CD4-positive, CD25-positive, alpha-beta regulatory T cell (primary cell): Measurements from ENCODE around the gene COPZ2. TPM values are rescaled to one million over a fixed set of nuclear protein-coding genes. Genes with fewer than 3 reads are reported as not detected.
A peak's percentile ranks its signal among the peaks of the same experiment; 100 is the strongest.

Experiments
- ATAC-seq, 2 donors: fragments of 150-1000 bp; cut with Tn5 transposase; one replicate each; pipeline ENCODE4 v1.10.0; 2021; ENCODE audit warnings: low read depth in 2 of 2, moderate number of reproducible peaks in 2 of 2, moderate library complexity in 1 of 2
- DNase-seq, 3 donors: peaks; one replicate each; pipeline versions ENCODE4 v3.0.0 to v3.0.0-alpha.2; 2012 to 2022; ENCODE audit warnings: mixed read lengths in 1 of 3
- H3K27ac ChIP-seq: one replicate; pipeline ENCODE4 v1.7.0; 2013; ENCODE audit warnings: mild to moderate bottlenecking, low read length; ENCODE audit not compliant: insufficient read depth, poor library complexity, severe bottlenecking
- H3K27me3 ChIP-seq: one replicate; pipeline ENCODE4 v1.7.0; 2013; ENCODE audit warnings: low read length; ENCODE audit not compliant: control insufficient read depth, insufficient read depth
- H3K36me3 ChIP-seq: one replicate; pipeline ENCODE4 v1.7.0; 2013; ENCODE audit warnings: mild to moderate bottlenecking, low read length, moderate library complexity; ENCODE audit not compliant: control insufficient read depth, insufficient read depth
- H3K4me1 ChIP-seq: 2 replicates; pipeline ENCODE4 v1.7.0; 2013; ENCODE audit warnings: mild to moderate bottlenecking, low read length; ENCODE audit not compliant: insufficient read depth, control insufficient read depth, poor library complexity, severe bottlenecking
- H3K4me3 ChIP-seq: one replicate; pipeline ENCODE4 v1.7.0; 2013; ENCODE audit warnings: low read depth, mild to moderate bottlenecking, low read length, moderate library complexity
- H3K9me3 ChIP-seq, 2 experiments: 1 replicate in 1 of 2; 2 replicates in 1 of 2; pipeline ENCODE4 v1.7.0; 2013; ENCODE audit warnings: low read length in 2 of 2, mild to moderate bottlenecking in 1 of 2, moderate library complexity in 1 of 2; ENCODE audit not compliant: control insufficient read depth in 2 of 2
- H3K27ac Mint-ChIP-seq, 3 donors: one replicate each; pipeline ENCODE4 v1.8.0; 2020 to 2022; ENCODE audit warnings: mild to moderate bottlenecking in 3 of 3, mixed read lengths in 3 of 3, moderate library complexity in 2 of 3
- H3K27me3 Mint-ChIP-seq: one replicate; pipeline ENCODE4 v1.8.0; 2022; ENCODE audit warnings: mild to moderate bottlenecking, mixed read lengths
- H3K36me3 Mint-ChIP-seq: one replicate; pipeline ENCODE4 v1.8.0; 2020; ENCODE audit warnings: mixed read lengths
- H3K4me1 Mint-ChIP-seq, 4 donors: one replicate each; pipeline ENCODE4 v1.8.0; 2020 to 2022; ENCODE audit warnings: mixed read lengths in 4 of 4, mild to moderate bottlenecking in 1 of 4
- H3K4me3 Mint-ChIP-seq, 4 donors: one replicate each; pipeline ENCODE4 v1.8.0; 2020 to 2022; ENCODE audit warnings: mild to moderate bottlenecking in 4 of 4, mixed read lengths in 4 of 4, moderate library complexity in 3 of 4
- H3K9me3 Mint-ChIP-seq, 7 donors: one replicate each; pipeline ENCODE4 v1.8.0; 2020 to 2022; ENCODE audit warnings: mixed read lengths in 7 of 7, mild to moderate bottlenecking in 3 of 7, moderate library complexity in 2 of 7
- polyA plus RNA-seq, 4 donors: library from polyadenylated mRNA; unstranded; fragments of 300-500 nt; fragmentation: Illumina TruSeq; gene quantifications; one replicate each; pipeline ENCODE4 v1.2.3, GENCODE V29; 2021
- total RNA-seq: library from RNA; stranded (reverse); gene quantifications from one replicate; pipeline ENCODE4 v1.2.3, GENCODE V29; 2022

COPZ2 gene
- total and polyA plus RNA-seq, 5 donors from 2014 or later: 0.55 to 4.1 (median 1.8) TPM

GRCh38 chr17:47978324-47978723 is 59.3 kb downstream of the COPZ2 start:
- no peaks in the 10 kb centered on the region for H3K9me3 Mint-ChIP-seq
- peak; percentile 16 to 64 (median 38) for DNase-seq
- Histone ChIP-seq H3K27ac (no peak overlapping the region), H3K36me3 (peaks cover 77% of the 10 kb centered on the region), H3K9me3 (no peaks in the 10 kb centered on the region), H3K4me3 (no peak overlapping the region), H3K4me1 (no peaks in the 10 kb centered on the region), H3K27me3 (no peaks in the 10 kb centered on the region)
- peaks cover 46% of the 10 kb centered on the region for H3K36me3 Mint-ChIP-seq
- no peak overlapping the region for H3K4me3 Mint-ChIP-seq
- ATAC-seq: peak; percentile 38 to 53
- H3K27me3 Mint-ChIP-seq: no peaks in the 10 kb centered on the region
- H3K27ac Mint-ChIP-seq: no peak overlapping the region
- peaks cover 0 to 14% (median 7%) of the 10 kb centered on the region in 4 donors for H3K4me1 Mint-ChIP-seq

Other genes with a start within 250 kb of the COPZ2 start
- gene OSBPL7, start 216.0 kb downstream of the COPZ2 start, total RNA-seq: 46.1 TPM
- gene OSBPL7, start 216.0 kb downstream of the COPZ2 start, polyA plus RNA-seq: 1 to 10 TPM; 2.1 to 5.1 (median 3.4) TPM
- gene MRPL10, start 206.3 kb downstream of the COPZ2 start, total RNA-seq: 40.8 TPM
- gene MRPL10, start 206.3 kb downstream of the COPZ2 start, polyA plus RNA-seq: 10 to 100 TPM; 47.2 to 58.8 (median 54.2) TPM
- 0.20 TPM for gene LRRC46, start 206.1 kb downstream of the COPZ2 start, total RNA-seq
- under 1 TPM; 0.11 to 0.48 (median 0.21) TPM for gene LRRC46, start 206.1 kb downstream of the COPZ2 start, polyA plus RNA-seq
- 24.4 TPM for gene SCRN2, start 196.5 kb downstream of the COPZ2 start, total RNA-seq
- gene SCRN2, start 196.5 kb downstream of the COPZ2 start, polyA plus RNA-seq: 10 to 100 TPM; 15.9 to 30.9 (median 21.2) TPM
- gene SP6, start 186.6 kb downstream of the COPZ2 start, total RNA-seq: 0.17 TPM
- gene SP6, start 186.6 kb downstream of the COPZ2 start, polyA plus RNA-seq: not detected
- gene SP2, start 141.6 kb downstream of the COPZ2 start, total RNA-seq: 35.0 TPM
- 1 to 10 TPM; 6.2 to 7.5 (median 6.6) TPM for gene SP2, start 141.6 kb downstream of the COPZ2 start, polyA plus RNA-seq
- gene PNPO, start 96.2 kb downstream of the COPZ2 start, total RNA-seq: 7.8 TPM
- 10 to 100 TPM; 18.3 to 25.5 (median 19.0) TPM for gene PNPO, start 96.2 kb downstream of the COPZ2 start, polyA plus RNA-seq
- gene PRR15L, start 79.9 kb downstream of the COPZ2 start, total RNA-seq: not detected
- gene PRR15L, start 79.9 kb downstream of the COPZ2 start, polyA plus RNA-seq: under 1 TPM in 2 of 4 donors, not detected in 2; 0.19 to 0.36 TPM
- 256 TPM for gene CDK5RAP3, start 66.7 kb downstream of the COPZ2 start, total RNA-seq
- 10 to 100 TPM; 68.9 to 83.4 (median 71.4) TPM for gene CDK5RAP3, start 66.7 kb downstream of the COPZ2 start, polyA plus RNA-seq
- gene NFE2L1, start 10.6 kb upstream of the COPZ2 start, total RNA-seq: 41.0 TPM
- 1 to 10 TPM; 6.7 to 9.9 (median 7.3) TPM for gene NFE2L1, start 10.6 kb upstream of the COPZ2 start, polyA plus RNA-seq
- 19.0 TPM for gene CBX1, start 63.7 kb upstream of the COPZ2 start, total RNA-seq
- 10 to 100 TPM; 13.9 to 22.7 (median 15.5) TPM for gene CBX1, start 63.7 kb upstream of the COPZ2 start, polyA plus RNA-seq
- 15.8 TPM for gene SNX11, start 70.0 kb upstream of the COPZ2 start, total RNA-seq
- gene SNX11, start 70.0 kb upstream of the COPZ2 start, polyA plus RNA-seq: 10 to 100 TPM; 15.1 to 22.8 (median 21.7) TPM